GM18505 (cell line): ENCODE results near the gene VTI1A.

Experiments used
- ATAC-seq: cut with Tn5 transposase; IDR thresholded peaks from one replicate; pipeline ENCODE4 v1.9.1; 2021; ENCODE audit not compliant: unreplicated experiment
- POLR2A ChIP-seq: IDR thresholded peaks from 4 replicates; pipeline ENCODE4 v1.6.1; 2011; ENCODE audit warnings: borderline replicate concordance; ENCODE audit not compliant: insufficient read depth, insufficient read length; ENCODE audit errors: extremely low read depth

The VTI1A gene

GRCh38 chr10:112658900-112659638 lies 212.1 kb downstream of the VTI1A start:
- TF ChIP-seq POLR2A: no peak
- ATAC-seq: no peak

- no peak for TF ChIP-seq POLR2A
- no peak for ATAC-seq
Measured at GRCh38 chr10:112663234-112664125, 216.5 kb downstream of the VTI1A start.

- no peak for TF ChIP-seq POLR2A
- ATAC-seq: no peak
Measured at GRCh38 chr10:112666094-112666493, 219.1 kb downstream of the VTI1A start.

GRCh38 chr10:112669989-112670388 lies 223.0 kb downstream of the VTI1A start:
- no peak for ATAC-seq
- TF ChIP-seq POLR2A: no peak

- no peak for TF ChIP-seq POLR2A
- ATAC-seq: no peak
Measured at GRCh38 chr10:112671743-112672142, 224.7 kb downstream of the VTI1A start.

GRCh38 chr10:112672706-112673105 lies 225.7 kb downstream of the VTI1A start:
- no peak for TF ChIP-seq POLR2A
- ATAC-seq: no peak

GRCh38 chr10:112675560-112676083 lies 228.6 kb downstream of the VTI1A start:
- TF ChIP-seq POLR2A: no peak
- ATAC-seq: no peak

- no peak for TF ChIP-seq POLR2A
- no peak for ATAC-seq
Measured at GRCh38 chr10:112677689-112678088, 230.7 kb downstream of the VTI1A start.

GRCh38 chr10:112678581-112678980 lies 231.6 kb downstream of the VTI1A start:
- ATAC-seq: no peak

GRCh38 chr10:112678987-112679386 lies 232.0 kb downstream of the VTI1A start:
- TF ChIP-seq POLR2A: no peak
- ATAC-seq: no peak

More at GRCh38 chr10:112678581-112678980, 231.6 kb downstream of the VTI1A start:
- TF ChIP-seq POLR2A: no peak

GRCh38 chr10:112679392-112679791 lies 232.4 kb downstream of the VTI1A start:
- ATAC-seq: no peak
- no peak for TF ChIP-seq POLR2A

- ATAC-seq: no peak
- no peak for TF ChIP-seq POLR2A
Measured at GRCh38 chr10:112680586-112680985, 233.6 kb downstream of the VTI1A start.

- TF ChIP-seq POLR2A: no peak
- no peak for ATAC-seq
Measured at GRCh38 chr10:112687647-112688046, 240.6 kb downstream of the VTI1A start.

GRCh38 chr10:112689327-112690072 lies 242.5 kb downstream of the VTI1A start:
- ATAC-seq: no peak
- no peak for TF ChIP-seq POLR2A

- ATAC-seq: no peak
- no peak for TF ChIP-seq POLR2A
Measured at GRCh38 chr10:112695539-112695938, 248.5 kb downstream of the VTI1A start.
